HCT116 (cell line): ENCODE measurements around the gene KCNK18. TPM values are rescaled to one million over a fixed set of nuclear protein-coding genes. Genes with fewer than 3 reads are reported as not detected.

Source experiments
- ATAC-seq: fragments of 200-7000 bp; cut with Tn5 transposase; 2 replicates; pipeline ENCODE4 v1.9.1; 2020; ENCODE audit warnings: mild to moderate bottlenecking, moderate library complexity
- BruUV-seq: library from RNA; stranded (reverse); fragments of 400-500 nt; replicated peaks from 2 replicates; lab custom pipeline; 2021; lab: Mats Ljungman, UMichigan
- CTCF ChIA-PET: fragments of 300-600 bp; sonication (Branson Sonifier 250); formaldehyde crosslinking; loops from one replicate; lab custom pipeline; 2021; ENCODE audit warnings: antibody characterized with exemption; lab: Charles Lee
- POLR2A ChIA-PET: fragments of 300-600, 350-600 bp; sonication (Branson Sonifier 250); formaldehyde crosslinking; loops from one replicate; lab custom pipeline; 2021; ENCODE audit warnings: antibody characterized with exemption; lab: Charles Lee
- RAD21 ChIA-PET, 2 experiments: fragments of 300-600 bp; sonication (Branson Sonifier 250); formaldehyde crosslinking; loops; one replicate each; lab custom pipeline; 2023; ENCODE audit warnings: low total read pairs in 2 of 2; ENCODE audit not compliant: uncharacterized antibody in 2 of 2, unreplicated experiment in 2 of 2, low non-redundant PET in 1 of 2; lab: Charles Lee
- DNase-seq: peaks from one replicate; pipeline ENCODE4 v3.0.0-alpha.2; 2010; ENCODE audit warnings: low read depth, low spot score
- H2AFZ ChIP-seq: fragments of 200-600 bp; shearing (Covaris generic), sonication (generic); 2 replicates; pipeline ENCODE4 v1.6.1; 2017; ENCODE audit warnings: low read depth, mixed run types, mixed read lengths, antibody characterized with exemption, low read length; ENCODE audit not compliant: poor library complexity, severe bottlenecking
- H3K27ac ChIP-seq: 2 replicates; pipeline ENCODE4 v1.5.1; 2012; ENCODE audit warnings: low read depth, low read length
- H3K27me3 ChIP-seq: fragments of 200-600 bp; sonication (generic); 2 replicates; pipeline ENCODE4 v1.6.1; 2016; ENCODE audit warnings: mixed run types, low read length, mixed read lengths; ENCODE audit not compliant: insufficient read depth
- H3K36me3 ChIP-seq, 2 experiments: fragments of 200-500 bp in 1 of 2; fragments of 200-600 bp in 1 of 2; sonication (Bioruptor generic) in 1 of 2; sonication (generic) in 1 of 2; 2 replicates each; pipeline versions ENCODE4 v1.5.1 to v1.6.1; 2014 to 2016; ENCODE audit warnings: low read length in 2 of 2, inconsistent platforms in 1 of 2, mixed read lengths in 1 of 2, mixed run types in 1 of 2; ENCODE audit not compliant: insufficient read depth in 2 of 2, control insufficient read depth in 1 of 2
- H3K4me1 ChIP-seq, 2 experiments: fragments of 200-600 bp in 1 of 2; sonication (generic) in 1 of 2; 2 replicates each; pipeline versions ENCODE4 v1.5.1 to v1.6.1; 2012 to 2017; ENCODE audit warnings: low read length in 2 of 2, inconsistent platforms in 1 of 2, mild to moderate bottlenecking in 1 of 2, mixed read lengths in 1 of 2, mixed run types in 1 of 2, moderate library complexity in 1 of 2; ENCODE audit not compliant: insufficient read depth in 2 of 2, control insufficient read depth in 1 of 2
- H3K4me2 ChIP-seq: fragments of 200-600 bp; sonication (generic); 2 replicates; pipeline ENCODE4 v1.6.1; 2017; ENCODE audit warnings: mixed run types, low read length, mixed read lengths
- H3K4me3 ChIP-seq, 2 experiments: fragments of 200-600 bp in 1 of 2; sonication (generic) in 1 of 2; replicated peaks in 1 of 2; 2 replicates each; pipeline ENCODE4 v1.5.1; 2011 to 2016; ENCODE audit warnings: low read length in 2 of 2, control low read depth in 1 of 2, low read depth in 1 of 2, mild to moderate bottlenecking in 1 of 2, mixed read lengths in 1 of 2, mixed run types in 1 of 2
- H3K79me2 ChIP-seq: fragments of 200-600 bp; sonication (generic); 2 replicates; pipeline ENCODE4 v1.6.1; 2017; ENCODE audit warnings: mild to moderate bottlenecking, mixed run types, low read length, moderate library complexity, mixed read lengths; ENCODE audit not compliant: insufficient read depth
- H3K9ac ChIP-seq: fragments of 200-600 bp; sonication (generic); 2 replicates; pipeline ENCODE4 v1.6.1; 2016; ENCODE audit warnings: low read length, mixed read lengths
- H3K9me2 ChIP-seq: fragments of 200-600 bp; sonication (generic), shearing (Covaris generic); 2 replicates; pipeline ENCODE4 v1.6.1; 2017; ENCODE audit warnings: mixed run types, mild to moderate bottlenecking, moderate library complexity; ENCODE audit not compliant: insufficient read depth
- H3K9me3 ChIP-seq, 2 experiments: fragments of 200-500 bp in 1 of 2; fragments of 200-600 bp in 1 of 2; sonication (Bioruptor generic) in 1 of 2; sonication (generic) in 1 of 2; 2 replicates each; pipeline ENCODE4 v1.6.1; 2014 to 2017; ENCODE audit warnings: low read length in 2 of 2, mixed read lengths in 2 of 2, inconsistent platforms in 1 of 2, low read depth in 1 of 2, mild to moderate bottlenecking in 1 of 2, mixed run types in 1 of 2, moderate library complexity in 1 of 2; ENCODE audit not compliant: control insufficient read depth in 1 of 2, insufficient read depth in 1 of 2
- H4K20me1 ChIP-seq: fragments of 200-600 bp; sonication (generic), shearing (Covaris generic); 2 replicates; pipeline ENCODE4 v1.6.1; 2017; ENCODE audit warnings: mixed run types, mild to moderate bottlenecking, moderate library complexity; ENCODE audit not compliant: insufficient read depth
- CEBPB ChIP-seq: IDR thresholded peaks from 2 replicates; pipeline ENCODE4 v1.6.1; 2012; ENCODE audit warnings: low read depth
- ELF1 ChIP-seq: IDR thresholded peaks from 2 replicates; pipeline ENCODE4 v1.6.1; 2012; ENCODE audit warnings: low read depth, borderline replicate concordance
- EZH2 ChIP-seq: fragments of 200-600 bp; sonication (generic); IDR thresholded peaks from 2 replicates; pipeline ENCODE4 v1.6.1; 2017; ENCODE audit warnings: antibody characterized with exemption, mixed run types
- FOSL1 ChIP-seq: IDR thresholded peaks from 2 replicates; pipeline ENCODE4 v1.6.1; 2012; ENCODE audit warnings: low read depth
- SRF ChIP-seq: IDR thresholded peaks from 2 replicates; pipeline ENCODE4 v1.6.1; 2012; ENCODE audit warnings: low read depth
- TCF7L2 ChIP-seq: IDR thresholded peaks from 2 replicates; pipeline ENCODE4 v1.7.0; 2011; ENCODE audit warnings: borderline replicate concordance, inconsistent platforms; ENCODE audit not compliant: insufficient read depth, insufficient read length; ENCODE audit errors: extremely low read depth
- intact Hi-C: fragments of 100-400 bp; cut with micrococcal nuclease; formaldehyde crosslinking; loops from 2 replicates; pipeline ENCODE4 v1.10.0; 2022
- total RNA-seq: library from RNA; stranded (reverse); gene quantifications from one replicate; pipeline ENCODE4 v1.2.1, GENCODE V29; 2021; ENCODE audit not compliant: unreplicated experiment
- TF ChIP-seq, protein P1 (sequence below): IDR thresholded peaks from 2 replicates; pipeline ENCODE4 v1.6.1; 2012
- TF ChIP-seq, protein P2 (sequence below): IDR thresholded peaks from 2 replicates; pipeline ENCODE4 v1.6.1; 2011; ENCODE audit warnings: mild to moderate bottlenecking, low read length, moderate library complexity; ENCODE audit not compliant: insufficient replicate concordance; ENCODE audit errors: extremely low read depth
- TF ChIP-seq, protein P3 (sequence below): IDR thresholded peaks from 2 replicates; pipeline ENCODE4 v1.6.1; 2012; ENCODE audit warnings: low read depth
- TF ChIP-seq, protein P4 (sequence below): IDR thresholded peaks from 2 replicates; pipeline ENCODE4 v1.6.1; 2012

Gene KCNK18
- total RNA-seq, 1 experiment from 2014 or later = not detected

DNA sequence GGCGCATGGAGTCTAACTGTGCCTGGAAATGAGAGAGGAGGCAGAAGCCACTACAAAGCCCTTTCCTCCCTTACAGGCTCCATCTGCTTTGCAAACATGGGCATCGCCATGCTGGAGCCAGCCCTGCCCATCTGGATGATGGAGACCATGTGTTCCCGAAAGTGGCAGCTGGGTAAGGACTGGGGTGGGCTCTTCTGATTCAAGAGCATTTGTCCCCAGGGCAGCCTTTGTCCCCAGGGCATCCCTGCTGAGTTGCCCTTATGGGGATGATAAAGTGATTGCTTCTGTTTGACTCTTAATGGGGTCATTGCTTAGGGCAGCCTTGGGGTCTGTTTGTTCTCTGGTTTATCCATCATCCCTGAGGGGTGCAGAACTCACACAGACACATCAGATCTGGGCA lies 60.4 kb downstream of the KCNK18 start:
- Histone ChIP-seq H3K79me2 (no peaks in the 10 kb centered on the region), H3K4me3 (no peak overlapping the region), H3K4me1 (no peaks in the 10 kb centered on the region), H3K9me3 (no peaks in the 10 kb centered on the region), H3K36me3 (no peaks in the 10 kb centered on the region), H3K9ac (no peak overlapping the region), H3K27ac (no peak overlapping the region)
- ChIA-PET POLR2A (no interaction called here), RAD21 (no interaction called here), CTCF (no interaction called here)
- intact Hi-C loops = no loop called here
- DNase-seq = no peak
- ATAC-seq = no peak
- TF ChIP-seq SRF (no peak), ELF1 (no peak), TCF7L2 (no peak), EZH2 (no peak), CEBPB (no peak), FOSL1 (no peak)
- TF ChIP-seq, protein P1, sequence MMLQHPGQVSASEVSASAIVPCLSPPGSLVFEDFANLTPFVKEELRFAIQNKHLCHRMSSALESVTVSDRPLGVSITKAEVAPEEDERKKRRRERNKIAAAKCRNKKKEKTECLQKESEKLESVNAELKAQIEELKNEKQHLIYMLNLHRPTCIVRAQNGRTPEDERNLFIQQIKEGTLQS = no peak
- TF ChIP-seq, protein P2, sequence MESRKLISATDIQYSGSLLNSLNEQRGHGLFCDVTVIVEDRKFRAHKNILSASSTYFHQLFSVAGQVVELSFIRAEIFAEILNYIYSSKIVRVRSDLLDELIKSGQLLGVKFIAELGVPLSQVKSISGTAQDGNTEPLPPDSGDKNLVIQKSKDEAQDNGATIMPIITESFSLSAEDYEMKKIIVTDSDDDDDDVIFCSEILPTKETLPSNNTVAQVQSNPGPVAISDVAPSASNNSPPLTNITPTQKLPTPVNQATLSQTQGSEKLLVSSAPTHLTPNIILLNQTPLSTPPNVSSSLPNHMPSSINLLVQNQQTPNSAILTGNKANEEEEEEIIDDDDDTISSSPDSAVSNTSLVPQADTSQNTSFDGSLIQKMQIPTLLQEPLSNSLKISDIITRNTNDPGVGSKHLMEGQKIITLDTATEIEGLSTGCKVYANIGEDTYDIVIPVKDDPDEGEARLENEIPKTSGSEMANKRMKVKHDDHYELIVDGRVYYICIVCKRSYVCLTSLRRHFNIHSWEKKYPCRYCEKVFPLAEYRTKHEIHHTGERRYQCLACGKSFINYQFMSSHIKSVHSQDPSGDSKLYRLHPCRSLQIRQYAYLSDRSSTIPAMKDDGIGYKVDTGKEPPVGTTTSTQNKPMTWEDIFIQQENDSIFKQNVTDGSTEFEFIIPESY = no peak
- TF ChIP-seq, protein P3, sequence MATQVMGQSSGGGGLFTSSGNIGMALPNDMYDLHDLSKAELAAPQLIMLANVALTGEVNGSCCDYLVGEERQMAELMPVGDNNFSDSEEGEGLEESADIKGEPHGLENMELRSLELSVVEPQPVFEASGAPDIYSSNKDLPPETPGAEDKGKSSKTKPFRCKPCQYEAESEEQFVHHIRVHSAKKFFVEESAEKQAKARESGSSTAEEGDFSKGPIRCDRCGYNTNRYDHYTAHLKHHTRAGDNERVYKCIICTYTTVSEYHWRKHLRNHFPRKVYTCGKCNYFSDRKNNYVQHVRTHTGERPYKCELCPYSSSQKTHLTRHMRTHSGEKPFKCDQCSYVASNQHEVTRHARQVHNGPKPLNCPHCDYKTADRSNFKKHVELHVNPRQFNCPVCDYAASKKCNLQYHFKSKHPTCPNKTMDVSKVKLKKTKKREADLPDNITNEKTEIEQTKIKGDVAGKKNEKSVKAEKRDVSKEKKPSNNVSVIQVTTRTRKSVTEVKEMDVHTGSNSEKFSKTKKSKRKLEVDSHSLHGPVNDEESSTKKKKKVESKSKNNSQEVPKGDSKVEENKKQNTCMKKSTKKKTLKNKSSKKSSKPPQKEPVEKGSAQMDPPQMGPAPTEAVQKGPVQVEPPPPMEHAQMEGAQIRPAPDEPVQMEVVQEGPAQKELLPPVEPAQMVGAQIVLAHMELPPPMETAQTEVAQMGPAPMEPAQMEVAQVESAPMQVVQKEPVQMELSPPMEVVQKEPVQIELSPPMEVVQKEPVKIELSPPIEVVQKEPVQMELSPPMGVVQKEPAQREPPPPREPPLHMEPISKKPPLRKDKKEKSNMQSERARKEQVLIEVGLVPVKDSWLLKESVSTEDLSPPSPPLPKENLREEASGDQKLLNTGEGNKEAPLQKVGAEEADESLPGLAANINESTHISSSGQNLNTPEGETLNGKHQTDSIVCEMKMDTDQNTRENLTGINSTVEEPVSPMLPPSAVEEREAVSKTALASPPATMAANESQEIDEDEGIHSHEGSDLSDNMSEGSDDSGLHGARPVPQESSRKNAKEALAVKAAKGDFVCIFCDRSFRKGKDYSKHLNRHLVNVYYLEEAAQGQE = no peak
- TF ChIP-seq, protein P4, sequence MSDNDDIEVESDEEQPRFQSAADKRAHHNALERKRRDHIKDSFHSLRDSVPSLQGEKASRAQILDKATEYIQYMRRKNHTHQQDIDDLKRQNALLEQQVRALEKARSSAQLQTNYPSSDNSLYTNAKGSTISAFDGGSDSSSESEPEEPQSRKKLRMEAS = no peak
- TF ChIP-seq, all 23 proteins: peak for 0
- Histone ChIP-seq H3K9me2 (no peaks in the 10 kb centered on the region), H3K4me2 (no peak overlapping the region), H3K27me3 (peaks cover 40% of the 10 kb centered on the region), H2AFZ (no peak overlapping the region), H4K20me1 (no peaks in the 10 kb centered on the region)
- no TSS peak for BruUV-seq
